Stromal cell of bone marrow (primary cell): Measurements from ENCODE around the gene NRIP2.
A peak's percentile ranks its signal among the peaks of the same experiment; 100 is the strongest.
"Not testable (repeated sequence)": the region's sequence is repeated elsewhere in the genome, so short reads cannot be mapped to it uniquely, and the experiment has no call there.

Source experiments
- DNase-seq: peaks from one replicate; pipeline ENCODE4 v3.0.0-alpha.2; 2012; ENCODE audit warnings: low read depth

NRIP2 gene, protein sequence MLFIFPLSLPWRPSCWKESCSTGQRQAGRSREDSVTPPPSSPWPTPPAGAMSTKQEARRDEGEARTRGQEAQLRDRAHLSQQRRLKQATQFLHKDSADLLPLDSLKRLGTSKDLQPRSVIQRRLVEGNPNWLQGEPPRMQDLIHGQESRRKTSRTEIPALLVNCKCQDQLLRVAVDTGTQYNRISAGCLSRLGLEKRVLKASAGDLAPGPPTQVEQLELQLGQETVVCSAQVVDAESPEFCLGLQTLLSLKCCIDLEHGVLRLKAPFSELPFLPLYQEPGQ

DNA sequence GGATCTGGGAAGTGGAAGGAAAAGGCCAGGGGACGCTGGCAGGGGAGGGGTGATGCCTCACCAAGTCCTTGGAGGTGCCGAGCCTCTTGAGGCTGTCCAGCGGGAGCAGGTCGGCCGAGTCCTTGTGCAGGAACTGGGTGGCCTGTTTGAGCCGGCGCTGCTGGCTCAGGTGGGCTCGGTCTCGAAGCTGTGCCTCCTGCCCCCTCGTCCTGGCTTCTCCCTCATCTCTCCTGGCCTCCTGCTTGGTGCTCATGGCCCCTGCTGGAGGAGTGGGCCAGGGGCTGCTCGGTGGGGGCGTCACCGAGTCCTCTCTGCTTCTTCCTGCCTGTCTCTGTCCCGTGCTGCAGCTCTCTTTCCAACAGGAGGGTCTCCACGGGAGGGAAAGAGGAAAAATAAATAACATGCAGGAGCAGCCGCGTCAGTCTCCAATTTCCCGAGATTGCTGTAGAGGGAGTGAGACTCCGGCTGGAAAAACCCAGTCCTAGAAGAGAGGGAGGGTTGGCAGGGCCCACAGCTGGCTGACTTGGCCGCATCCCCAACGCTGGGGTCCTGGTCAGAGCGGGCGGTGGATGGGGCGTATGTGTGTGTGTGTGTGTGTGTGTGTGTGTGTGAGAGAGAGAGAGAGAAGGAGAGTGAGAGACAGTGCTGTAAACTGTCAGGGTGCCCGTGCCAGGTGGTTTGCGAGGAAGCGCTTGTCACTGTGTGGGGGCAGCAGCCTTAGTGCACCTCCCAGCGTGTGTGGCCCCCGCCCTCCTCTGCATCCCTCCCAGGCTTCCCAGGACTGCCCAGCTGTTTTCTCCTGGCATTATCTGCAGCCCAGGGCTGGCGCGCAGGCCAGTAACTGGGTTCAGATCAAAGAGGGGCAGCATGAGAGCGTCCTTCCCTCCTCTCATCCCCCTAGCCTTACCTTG is at the start of gene NRIP2:
Gene NRIP2, minus strand, starts transcription at position 455 of the 911 bp plus-strand sequence. Its CDS starts 52 bp downstream, at position 403.
- no peak for DNase-seq

DNA sequence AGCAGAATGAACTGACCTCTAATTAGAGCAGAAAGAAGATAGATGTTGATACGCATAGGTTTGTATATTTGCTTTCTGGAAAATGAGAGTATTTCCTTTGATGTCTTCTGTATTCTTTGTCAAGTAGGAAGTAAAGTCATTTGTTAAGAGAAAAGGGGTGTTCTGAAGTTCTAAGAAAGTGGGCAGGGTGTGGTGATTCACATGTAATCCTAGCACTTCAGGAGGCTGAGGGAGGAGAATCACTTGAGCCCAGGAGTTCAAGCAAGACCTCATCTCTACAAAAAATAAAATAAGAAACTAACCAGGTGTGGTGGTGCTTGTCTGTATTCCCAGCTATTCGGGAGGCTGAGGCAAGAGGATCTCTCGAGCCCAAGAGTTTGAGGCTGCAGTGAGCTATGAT is 45.0 kb upstream of the NRIP2 start:
- DNase-seq: no peak

DNA sequence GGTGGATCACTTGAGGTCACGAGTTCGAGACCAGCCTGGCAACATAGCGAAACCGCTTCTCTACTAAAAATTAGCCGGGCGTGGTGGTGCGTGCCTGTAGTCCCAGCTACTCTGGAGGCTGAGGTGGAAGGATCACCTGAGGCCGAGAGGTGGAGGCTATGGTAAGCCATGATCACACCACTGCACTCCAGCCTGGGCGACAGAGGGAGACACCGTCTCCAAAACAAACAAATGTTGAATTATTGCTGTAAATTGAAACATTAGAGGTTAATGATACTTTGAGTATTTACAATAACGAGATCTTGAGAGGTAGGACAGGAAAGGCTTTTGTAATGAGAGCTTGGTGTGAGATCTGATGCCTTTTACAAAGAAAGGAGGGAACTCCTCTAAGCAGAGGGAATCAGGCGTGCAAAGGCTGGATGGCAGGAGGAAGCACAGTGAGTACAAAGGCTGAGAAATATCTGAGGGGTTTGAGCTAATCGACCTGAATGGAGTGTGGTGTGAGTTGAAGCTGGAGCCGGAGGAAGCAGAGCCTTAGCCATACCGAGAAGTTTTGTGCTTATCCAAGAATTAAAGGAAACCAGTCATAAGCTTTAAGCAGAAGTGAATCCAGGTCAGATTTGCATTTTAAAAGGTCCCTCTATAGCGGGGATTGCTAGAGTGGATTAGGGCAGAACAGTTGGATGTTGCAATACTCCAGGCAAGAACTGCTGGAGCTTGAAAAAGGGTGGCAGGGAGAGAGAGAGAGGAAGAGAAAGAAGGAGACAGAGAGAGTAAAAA is 43.3 kb upstream of the NRIP2 start:
- DNase-seq: no peak

DNA sequence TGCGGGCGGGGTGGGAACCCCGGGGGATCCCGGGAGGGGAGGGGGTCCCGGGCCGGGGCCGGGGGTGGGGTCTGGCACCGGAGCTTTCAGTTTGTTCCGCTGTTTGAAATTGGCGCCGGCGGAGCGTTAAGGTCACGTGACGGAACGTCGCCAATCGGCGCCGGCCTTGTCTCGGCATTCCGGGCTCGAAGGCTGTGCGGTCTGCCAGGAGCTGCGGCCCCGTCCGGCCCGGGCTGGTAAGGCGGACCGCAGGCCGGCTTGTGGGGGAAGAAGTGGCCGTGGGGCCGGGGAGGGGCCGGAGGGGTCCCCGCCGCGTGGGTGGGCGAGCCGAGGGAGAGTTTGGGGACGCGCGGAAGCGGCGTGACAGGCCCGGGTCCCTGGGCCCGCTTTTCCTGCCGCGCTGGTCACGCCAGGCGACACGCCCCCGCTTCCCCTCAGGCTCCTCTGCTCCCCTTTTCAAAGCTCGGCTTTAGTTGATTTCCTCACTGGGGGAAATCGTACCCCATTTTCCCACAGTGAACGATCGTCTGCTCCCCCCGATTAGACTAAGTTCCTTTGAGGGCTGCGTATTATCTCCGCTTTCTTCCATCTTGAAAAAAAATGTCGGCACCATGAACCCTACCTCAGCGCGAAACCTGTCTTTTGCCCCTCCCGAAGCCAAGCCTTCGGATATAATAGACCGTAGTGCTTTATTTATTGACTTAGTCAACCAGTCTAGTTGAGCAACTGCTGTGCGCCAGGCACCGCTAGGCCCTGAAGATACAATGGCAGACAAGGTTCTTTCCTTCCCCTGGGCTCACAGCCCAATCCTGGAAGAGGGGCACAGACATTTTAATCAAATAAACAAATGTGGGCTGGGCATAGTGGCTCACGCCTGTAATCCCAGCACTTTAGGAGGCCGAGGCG is 42.5 kb upstream of the NRIP2 start, which contains the start of the genes FOXM1 and RHNO1:
Gene FOXM1, minus strand, starts transcription at position 128 of the 906 bp plus-strand sequence. CDS start 2,696 bp downstream, outside the sequence.
Gene RHNO1, plus strand, starts transcription at position 177 of the 906 bp plus-strand sequence. CDS start 8,144 bp downstream, outside the sequence.
- peak; percentile 77 for DNase-seq

DNA sequence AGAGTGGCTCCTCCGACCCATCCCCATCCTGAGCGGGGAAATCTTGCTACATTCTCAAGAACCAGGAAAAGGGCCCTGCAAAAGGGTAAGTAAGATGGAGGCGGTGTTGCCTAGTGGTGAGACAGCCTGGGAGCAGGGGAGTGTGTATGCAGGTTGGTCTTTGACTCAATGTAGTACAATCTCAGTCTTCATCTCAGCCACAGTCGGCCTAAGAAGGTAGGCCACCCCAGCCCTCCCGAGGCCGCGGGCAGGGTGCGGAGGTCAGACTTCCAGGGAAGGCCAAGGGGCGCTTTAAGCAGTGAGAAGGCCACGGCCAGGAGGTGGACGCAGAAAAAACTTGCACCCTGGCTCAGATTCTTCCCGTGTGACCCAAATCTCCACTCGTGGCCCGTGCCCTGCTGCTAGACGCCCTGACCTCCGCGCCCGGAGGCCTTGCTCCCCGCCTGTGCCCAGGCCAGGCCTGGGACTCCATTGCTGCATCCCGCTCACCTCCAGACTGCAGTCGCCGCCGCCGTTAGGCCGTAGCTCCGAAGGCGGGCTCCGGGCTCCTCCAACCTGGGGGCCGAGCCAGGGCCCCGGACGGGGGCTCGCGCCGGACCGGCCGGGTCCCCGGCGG is 41.7 kb upstream of the NRIP2 start:
- DNase-seq: no peak

DNA sequence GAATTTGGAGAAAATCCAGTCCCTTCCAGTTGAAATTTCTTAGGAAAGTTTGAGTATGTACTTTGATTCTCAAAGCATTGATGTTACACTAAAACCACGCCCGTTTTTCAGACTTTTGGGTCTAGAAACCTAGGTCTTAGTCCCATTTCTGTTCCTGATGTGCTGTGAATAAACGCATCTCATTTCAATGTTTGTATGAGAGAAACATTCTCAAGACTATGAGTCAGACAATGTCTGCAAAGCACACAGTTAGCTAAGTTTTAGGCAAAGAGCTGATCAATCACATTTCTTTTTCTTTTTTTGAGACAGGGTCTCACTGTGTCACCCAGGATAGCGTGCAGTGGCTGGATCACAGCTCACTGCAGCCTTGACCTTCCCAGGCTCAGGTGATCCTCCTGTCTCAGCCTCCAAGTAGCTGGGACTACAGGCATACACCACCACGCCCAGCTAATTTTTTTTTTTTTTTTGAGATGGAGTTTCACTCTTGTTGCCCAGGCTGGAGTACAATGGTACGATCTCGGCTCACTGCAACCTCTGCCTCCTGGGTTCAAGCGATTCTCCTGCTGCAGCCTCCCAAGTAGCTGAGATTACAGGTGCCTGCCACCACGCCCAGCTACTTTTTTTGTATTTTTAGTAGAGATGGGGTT is 34.3 kb upstream of the NRIP2 start:
- not testable (repeated sequence) for DNase-seq

DNA sequence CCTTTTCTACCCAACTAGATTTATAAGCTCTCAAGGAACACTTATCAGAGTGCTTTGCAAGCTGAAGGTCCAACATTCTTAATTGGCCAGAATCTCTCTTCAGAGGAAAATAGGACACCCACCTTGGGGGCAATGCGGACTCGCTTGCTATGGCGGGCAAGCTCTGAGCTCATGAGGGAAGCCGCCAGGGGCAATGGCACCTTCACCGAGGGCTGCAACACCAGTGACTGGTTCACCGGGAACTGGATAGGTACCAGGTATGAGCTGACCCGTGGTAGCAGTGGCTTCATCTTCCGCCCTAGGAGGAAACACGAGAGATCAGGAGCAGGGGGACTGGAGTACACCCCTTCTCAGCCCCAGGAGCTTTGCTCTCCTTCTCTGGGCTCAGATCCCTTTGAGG is 29.4 kb upstream of the NRIP2 start:
- DNase-seq: no peak

DNA sequence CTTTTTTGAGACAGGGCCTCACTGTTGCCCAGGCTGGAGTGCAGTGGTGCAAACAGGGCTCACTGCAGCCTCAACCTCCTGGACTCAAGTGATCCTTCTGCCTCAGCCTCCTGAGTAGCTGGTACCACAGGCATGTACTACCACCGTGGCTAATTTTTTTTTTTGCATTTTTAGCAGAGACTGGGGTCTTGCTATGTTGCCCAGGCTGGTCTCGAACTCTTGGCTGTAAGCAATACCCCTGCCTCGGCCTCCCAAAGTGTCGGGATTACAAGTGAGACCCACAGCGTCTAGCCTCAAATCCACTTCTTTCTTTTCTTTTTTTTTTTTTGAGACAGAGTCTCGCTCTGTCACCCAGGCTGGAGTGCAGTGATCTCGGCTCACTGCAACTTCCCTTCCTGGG is 28.6 kb upstream of the NRIP2 start:
- not testable (repeated sequence) for DNase-seq

DNA sequence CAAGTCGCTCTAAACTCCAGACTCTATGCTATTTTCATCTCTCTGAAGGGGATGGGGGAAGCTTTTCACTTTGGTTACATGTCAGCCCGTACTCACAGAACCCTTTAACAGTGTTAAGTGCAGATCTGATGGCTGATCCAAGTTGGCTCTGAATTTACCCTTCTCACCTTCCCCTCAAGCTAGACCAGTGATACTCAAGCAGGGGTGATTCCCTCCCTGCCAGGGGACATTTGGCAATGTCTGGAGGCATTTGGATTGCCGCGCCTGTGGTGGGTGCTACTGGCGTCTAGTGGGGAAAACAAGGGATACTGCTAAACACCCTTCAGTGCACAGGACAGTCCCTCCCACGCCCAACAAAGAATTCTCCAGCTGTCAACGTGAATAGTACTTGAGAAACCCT is 28.0 kb upstream of the NRIP2 start:
- no peak for DNase-seq

DNA sequence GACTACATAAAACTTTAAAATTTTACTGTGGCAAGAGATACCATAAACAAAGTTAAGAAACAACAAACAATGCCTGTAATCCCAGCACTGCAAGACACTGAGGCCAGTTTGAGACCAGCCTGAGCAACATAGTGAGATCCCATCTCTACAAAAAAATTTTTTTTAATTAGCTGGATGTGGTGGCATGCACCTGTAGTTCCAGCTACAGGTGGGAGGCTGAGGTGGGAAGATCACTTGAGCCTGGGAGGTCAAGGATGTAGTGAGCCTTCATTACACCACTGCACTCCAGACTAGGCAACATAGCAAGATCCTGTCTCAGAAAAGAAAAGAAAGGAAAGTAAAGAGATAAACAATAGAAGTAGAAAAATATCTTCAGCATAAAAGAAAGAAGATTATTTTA is 25.3 kb upstream of the NRIP2 start:
- DNase-seq: no peak

DNA sequence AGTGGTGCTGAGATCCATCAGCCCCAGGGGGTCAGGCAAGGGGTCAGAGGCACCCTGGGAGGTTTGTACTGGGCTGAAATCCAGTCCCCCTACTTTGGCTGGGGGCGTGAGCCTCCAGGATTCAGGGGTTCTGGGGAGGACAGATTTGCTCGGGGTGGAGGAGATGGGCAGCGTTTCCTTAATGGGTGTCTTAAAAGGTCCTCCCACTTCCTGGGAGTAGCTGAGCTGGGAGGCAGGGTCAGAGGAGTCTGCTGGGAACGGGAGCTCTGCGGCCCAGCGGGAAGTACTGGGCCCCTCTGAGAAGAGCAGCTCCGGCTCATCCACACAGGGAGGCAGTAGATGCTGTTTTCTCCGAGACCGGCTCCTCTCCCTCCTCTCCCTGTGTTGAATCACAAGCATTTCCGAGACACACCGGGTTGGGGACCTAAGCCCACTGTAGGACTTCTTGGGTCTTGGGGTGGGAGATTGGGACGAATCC is 24.1 kb upstream of the NRIP2 start:
- no peak for DNase-seq

DNA sequence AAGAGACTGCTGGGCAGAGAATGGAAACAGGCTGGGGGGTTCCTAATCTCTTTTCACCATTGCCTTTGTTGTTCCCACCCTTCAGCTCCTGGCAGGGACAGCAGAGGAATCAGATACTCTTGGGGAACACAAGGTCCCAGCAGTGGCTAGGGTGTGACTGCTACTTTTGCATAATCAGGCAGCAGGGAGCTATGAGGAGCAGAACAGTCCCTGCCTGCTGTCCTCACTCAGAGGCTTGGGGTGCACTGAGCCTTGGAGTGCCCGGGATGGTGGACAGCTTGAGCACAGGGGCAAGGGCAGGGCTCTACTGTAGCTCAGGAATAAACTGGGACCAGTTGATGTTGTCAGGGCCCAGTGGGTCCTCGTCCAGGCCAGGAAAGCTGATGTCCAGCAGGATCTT is 23.5 kb upstream of the NRIP2 start:
- DNase-seq: no peak

DNA sequence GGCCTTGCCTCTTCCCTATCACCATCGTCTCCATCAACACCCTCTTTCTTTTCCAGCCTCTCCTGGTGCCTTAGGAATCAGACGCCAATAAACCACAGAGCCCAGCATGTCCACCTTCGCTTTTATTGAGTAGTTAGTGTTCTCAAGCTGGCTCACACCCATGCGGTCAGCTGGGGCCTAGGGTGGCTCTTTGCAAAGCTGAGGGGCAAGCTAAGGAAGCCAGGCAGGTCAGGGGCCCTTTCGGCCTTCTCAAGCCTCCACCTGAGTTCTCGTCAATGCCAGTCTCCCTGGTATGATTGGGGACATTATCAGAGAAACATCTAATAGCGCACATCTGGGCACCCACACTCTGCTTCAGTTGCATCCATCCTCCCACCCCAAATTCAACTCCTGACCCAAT is 22.7 kb upstream of the NRIP2 start:
- no peak for DNase-seq

DNA sequence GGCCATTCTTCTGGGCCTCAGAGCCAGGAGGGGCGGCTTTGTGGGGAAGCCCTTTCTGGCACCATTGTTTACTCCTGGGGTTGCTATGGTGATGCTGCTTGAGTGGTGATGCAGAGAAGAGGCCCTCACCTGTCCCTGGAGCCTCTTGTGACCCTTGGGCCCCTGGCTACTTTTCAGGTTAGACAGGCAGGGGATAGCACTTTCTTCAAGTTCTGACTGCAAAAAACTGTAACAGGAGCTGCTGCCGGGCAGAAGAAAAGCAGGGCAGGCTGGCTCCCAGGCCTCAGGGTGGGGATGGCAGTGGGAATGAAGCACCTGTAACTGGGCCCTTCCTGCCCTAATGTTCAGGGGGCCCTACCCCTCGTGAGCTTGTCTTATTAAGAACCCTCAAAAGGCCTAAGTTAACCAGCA is 22.2 kb upstream of the NRIP2 start, which contains the start of gene TEX52:
Gene TEX52, minus strand, starts transcription at position 19 of the 411 bp plus-strand sequence. Its CDS starts 13 bp downstream, at position 6.
- DNase-seq: no peak

DNA sequence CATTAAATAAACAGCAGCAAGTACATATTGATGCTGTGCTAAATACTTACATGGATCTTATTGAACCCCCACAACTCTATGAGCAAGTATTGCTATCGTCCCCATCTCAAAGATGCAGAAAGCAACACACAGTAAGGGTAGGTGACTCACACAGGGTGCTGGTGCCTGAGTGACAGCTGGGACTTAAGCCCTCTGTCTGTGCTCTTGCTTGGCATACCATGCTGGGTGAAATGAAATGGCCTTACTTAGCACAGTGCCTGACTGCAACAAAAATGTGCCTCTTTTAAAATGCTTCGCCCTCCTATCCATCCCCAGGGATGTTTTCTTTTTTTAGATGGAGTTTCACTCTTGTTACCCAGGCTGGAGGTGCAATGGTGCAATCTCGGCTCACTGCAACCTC is 21.2 kb upstream of the NRIP2 start:
- DNase-seq: no peak

DNA sequence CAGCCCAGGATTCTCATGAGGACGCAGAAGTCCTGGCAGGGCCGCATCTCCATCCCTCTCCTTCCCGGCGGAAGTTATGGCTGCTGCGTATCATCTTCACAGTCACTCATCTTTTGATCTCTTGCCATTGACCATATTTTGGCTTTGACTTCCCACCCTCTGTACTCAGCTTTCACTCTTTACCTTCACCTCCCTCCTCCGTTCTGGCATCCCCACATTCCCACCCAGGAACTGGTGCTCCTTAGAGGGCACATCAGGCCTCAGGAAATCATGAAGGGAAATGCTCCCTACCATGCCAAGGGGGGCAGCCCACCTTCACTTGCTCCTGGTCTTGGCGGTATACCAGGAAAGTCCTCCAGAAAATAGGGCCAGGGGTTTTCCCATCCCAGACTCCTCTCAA is 20.7 kb upstream of the NRIP2 start:
- no peak for DNase-seq

DNA sequence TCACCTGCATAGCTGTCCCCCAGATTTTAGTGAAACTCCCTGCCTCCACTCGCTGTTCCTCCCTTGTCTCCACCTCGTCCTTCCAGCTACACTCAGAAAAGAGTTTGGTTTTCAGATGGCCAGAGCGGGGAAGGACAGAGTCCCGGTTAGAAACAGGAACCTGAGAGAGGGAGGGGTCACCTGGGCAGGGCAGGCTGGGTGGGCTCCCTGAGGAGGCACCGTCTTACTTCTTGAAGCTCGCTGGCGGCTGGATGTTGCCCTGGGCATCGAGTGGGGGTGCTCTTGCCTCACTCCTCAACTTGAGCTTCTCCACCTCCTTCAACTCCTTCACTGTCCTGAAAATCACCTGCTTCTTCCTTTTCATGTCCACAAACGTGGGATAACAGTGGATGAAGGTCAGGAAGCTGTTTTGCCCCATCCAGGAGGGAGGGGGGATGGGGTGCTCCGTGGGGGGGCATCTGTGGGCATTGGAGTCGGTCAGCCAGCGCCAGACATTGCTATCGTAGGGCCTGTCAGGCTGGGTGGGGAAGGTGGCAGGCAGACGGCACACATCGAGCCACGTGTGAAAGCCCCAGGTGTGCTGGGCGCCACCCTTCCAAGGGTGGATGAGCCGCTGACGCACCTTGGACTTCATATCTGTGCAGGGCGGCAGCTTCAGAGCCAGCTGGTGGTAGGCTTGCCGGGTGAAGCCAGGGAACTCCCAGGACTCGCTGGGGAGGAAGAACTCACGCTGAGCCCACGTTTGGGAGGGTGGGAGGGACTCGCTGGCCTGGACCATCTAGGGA is 20.0 kb upstream of the NRIP2 start:
- no peak for DNase-seq

DNA sequence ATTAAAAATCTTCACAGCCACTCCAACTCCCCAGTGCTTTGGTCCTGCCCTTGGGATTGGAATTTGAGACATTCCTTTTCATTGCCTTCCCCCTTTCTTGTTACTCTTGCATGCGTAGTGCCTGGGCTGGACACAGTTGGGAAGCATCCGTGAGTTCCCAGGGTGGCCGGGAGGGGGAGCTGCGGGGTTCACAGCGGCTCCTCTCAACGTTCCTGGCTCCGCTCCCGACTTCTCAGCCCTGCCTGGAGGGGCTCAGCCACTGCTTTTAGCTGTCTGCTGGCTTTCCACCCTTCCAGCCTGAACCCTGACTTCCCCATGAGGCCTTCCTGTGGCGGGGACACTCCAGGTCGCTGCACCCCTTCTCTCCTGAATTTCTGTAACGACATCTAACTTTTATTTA is 18.8 kb upstream of the NRIP2 start:
- no peak for DNase-seq

DNA sequence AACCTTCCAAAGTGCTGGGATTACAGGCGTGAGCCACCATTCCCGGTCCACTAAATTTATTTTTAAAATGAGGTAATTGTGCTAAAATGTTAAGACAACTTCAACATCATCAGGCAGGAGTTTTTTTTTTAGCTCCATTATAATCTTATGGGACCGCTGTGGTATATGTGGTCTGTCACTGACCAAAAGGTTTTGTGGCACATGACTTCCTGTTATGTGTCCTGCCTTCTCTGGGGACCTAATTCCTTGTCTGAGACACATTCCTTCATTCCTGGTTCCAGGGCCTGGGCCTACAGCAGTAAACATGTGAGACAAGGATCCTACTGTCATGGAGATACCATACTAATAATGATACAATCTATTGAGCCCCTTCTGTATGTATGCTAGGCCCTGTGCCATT is 17.1 kb upstream of the NRIP2 start:
- DNase-seq: no peak
